OCI-M2 (cell line): ENCODE data around the gene TLCD3A.
A peak's percentile ranks its signal among the peaks of the same experiment; 100 is the strongest.
"Not testable (repeated sequence)": the region's sequence is repeated elsewhere in the genome, so short reads cannot be mapped to it uniquely, and the experiment has no call there.

ENCODE experiments used
- DNase-seq: peaks from one replicate; lab custom pipeline; 2025; ENCODE audit not compliant: unreplicated experiment; lab: John Stamatoyannopoulos, UW

TLCD3A gene

DNA sequence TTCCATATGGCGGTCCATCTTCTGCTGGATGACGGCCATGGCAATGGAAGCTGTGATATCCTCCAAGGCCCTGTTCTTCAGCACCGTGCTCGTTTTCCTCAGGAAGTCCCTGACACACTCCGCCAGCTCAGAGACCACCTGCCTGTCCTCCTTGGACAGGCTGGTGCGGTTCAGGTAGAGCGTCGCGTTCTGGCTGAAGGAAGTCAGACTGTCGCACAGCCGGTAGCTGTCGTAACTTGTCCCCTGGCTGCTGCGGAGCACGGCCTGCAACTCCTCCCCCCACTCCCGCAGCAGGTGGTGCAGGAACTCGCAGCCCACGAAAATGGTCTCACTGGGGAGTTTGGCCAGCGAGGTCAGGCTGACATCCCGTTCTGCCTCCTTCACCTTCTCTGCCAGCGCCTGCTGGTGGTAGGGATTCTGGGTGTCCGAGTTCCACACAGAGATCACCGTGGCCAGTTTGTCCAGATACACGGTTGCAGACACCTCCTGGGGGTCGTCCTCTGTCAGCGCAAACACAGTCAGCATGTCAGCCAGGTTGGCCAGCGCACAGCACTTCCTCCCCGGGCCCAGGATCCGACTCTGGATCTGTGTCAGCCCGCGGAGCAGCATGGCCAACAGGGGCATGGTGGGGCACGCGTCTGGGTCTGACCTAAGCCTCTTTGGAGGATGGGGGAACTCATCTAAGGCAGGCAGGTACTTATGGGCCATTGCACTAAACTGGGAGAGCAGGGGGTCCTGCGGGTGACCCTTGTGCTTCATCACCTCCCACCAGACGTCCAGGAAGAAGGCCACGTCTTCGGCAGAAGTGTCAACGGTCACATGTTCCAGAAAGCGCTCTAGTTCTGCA, 14.6 kb downstream of the TLCD3A start:
- no peak for DNase-seq

DNA sequence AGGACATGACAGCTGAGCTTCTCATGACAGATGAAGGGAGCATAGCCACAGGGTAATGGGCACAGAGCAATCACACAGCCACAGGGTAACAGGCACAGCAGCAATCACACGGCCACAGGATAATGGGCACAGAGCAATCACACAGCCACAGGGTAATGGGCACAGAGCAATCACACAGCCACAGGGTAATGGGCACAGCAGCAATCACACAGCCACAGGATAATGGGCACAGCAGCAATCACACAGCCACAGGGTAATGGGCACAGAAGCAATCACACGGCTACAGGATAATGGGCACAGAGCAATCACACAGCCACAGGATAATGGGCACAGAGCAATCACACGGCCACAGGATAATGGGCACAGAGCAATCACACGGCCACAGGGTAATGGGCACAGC, 16.2 kb downstream of the TLCD3A start:
- DNase-seq: not testable (repeated sequence)

DNA sequence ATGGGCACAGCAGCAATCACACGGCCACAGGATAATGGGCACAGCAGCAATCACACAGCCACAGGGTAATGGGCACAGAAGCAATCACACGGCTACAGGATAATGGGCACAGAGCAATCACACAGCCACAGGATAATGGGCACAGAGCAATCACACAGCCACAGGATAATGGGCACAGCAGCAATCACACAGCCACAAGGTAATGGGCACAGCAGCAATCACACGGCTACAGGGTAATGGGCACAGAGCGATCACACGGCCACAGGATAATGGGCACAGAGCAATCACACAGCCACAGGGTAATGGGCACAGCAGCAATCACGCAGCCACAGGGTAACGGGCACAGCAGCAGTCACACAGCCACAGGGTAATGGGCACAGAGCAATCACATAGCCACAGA, 17.0 kb downstream of the TLCD3A start:
- DNase-seq: not testable (repeated sequence)

DNA sequence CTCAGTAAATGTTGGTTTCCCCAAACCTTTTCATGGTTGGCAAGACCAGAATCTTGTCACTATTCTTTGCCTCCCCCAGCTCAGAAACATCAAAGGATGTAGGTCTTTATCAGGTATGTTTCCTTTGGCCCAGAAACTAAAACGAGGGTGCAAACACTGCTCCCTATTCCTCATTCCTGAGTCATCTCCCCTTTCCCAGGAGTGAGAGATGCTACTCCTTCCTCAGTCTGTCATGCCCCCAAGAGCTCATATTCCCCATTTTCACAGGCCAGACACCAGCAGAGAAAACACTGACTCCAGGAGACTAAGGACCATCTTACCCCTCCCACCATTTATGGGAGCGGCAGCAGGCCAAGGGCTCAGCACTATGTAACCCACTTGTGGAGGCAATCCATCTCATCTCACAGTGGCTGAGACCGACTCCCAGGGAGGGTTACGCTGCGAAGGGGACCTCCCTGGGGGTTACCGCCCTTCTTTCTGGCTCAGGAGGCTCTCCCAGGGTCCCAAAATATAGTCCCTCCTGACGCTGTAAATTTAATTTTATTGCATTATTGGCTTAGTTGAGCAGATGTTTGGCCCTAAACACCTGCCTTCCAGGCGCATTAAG, 18.1 kb downstream of the TLCD3A start:
- no peak for DNase-seq

DNA sequence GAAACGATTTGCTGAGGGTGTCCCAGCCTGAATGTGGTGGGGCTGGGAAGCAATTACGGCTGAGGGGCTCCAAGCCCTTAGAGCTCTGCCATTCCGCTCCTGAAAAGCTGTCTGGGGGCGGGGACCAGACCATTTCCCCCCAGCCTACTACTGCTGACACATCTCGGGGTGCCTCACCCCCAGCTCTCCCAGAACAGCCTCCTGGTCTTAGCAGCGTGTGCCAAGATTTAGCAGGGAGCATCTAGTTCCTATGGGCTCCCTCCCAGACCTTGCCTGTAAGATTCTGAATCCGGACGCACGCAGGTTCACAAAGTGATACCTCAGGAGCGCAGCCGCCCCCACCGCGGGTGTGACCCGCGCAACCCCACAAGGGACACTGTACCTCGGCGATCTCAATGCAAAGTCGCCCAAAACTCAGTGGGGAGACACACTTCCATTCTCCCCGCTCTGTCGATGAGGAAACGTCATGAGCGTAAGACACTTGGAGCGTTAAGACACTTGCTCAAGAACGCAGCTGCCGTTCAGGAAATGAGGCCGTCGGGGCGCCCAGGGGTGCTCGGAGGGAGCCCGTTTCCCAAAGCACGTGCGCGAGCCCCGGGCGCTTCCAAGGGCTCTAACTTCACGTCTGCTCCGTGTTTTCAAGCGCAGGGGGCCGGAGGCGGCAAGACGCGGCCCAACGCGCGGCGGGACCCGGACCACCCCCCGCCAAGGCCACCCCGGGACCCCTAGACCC, 19.0 kb downstream of the TLCD3A start:
- DNase-seq: no peak

DNA sequence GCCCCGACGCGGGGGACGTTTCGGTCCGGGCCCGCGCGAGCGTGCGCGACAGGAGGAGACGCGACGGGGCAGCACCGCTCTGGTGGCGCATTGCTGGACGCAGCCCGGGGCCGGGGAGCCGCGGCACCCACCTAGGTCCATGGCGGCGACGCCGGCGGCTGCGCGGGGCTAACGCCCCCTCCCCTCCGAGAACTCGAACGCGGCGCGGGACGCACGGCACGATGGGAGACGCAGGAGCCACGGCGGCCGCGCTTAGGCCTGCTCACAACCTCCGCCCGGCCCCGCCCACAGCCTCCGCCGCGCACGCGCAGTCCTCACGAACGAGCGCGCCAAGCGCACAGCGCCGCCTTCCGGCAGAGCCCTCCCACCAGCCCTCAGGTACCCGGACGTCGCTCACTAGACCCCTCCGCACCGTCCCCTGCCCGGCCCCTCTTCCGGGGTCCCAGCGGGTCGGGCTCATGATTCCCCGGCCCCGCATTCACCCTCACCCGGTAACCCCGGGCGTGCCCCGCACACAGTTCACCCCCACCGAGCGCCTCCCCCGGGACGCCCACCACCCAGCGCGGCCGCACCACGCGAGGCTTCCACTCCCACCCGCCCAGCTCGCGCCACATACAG, 19.7 kb downstream of the TLCD3A start, which contains the start of gene GEMIN4:
Gene GEMIN4, minus strand, starts transcription at position 263 of the 618 bp plus-strand sequence. Its CDS starts 122 bp downstream, at position 141.
- DNase-seq: peak; percentile 52

DNA sequence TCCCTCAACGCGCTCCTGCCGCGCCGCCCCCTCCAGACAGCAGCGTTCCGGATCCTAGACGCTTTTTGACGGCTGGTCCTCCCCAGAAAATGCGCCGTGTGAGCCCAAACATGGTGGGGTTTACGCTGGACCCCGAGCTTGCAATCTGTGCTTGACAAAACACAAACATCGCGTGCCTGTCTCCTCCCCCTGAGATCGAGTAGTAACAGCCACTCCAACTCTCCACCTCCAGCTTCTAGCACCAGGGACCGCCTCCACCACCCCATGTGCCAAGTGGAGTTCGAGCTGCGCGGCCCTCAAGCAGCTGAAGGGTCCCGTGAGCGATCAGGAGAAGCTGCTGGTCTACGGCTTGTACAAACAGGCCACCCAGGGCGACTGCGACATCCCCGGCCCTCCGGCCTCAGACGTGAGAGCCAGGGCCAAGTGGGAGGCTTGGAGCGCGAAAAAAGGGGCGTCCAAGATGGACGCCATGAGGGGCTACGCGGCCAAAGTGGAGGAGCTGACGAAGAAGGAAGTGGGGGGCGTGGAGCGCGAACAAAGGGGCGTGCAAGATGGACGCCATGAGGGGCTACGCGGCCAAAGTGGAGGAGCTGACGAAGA, 20.3 kb downstream of the TLCD3A start:
- DNase-seq: no peak

DNA sequence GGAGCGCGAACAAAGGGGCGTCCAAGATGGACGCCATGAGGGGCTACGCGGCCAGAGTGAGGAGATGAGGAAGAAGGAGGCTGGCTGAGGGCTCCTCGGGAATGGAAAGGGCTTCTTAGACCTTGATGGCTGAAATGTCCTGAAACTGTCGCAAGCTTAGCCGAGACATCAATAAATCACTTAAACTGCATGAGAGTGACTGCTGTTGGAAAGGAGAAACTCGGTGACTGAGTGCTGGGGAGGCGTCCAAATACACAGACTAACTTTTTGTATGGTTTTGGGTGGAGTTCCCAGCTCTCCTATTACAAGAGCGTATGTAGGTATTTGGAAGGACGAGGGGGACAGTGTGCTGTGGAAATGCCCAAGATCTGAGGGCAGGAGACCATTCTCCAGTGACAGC, 21.0 kb downstream of the TLCD3A start:
- DNase-seq: no peak

DNA sequence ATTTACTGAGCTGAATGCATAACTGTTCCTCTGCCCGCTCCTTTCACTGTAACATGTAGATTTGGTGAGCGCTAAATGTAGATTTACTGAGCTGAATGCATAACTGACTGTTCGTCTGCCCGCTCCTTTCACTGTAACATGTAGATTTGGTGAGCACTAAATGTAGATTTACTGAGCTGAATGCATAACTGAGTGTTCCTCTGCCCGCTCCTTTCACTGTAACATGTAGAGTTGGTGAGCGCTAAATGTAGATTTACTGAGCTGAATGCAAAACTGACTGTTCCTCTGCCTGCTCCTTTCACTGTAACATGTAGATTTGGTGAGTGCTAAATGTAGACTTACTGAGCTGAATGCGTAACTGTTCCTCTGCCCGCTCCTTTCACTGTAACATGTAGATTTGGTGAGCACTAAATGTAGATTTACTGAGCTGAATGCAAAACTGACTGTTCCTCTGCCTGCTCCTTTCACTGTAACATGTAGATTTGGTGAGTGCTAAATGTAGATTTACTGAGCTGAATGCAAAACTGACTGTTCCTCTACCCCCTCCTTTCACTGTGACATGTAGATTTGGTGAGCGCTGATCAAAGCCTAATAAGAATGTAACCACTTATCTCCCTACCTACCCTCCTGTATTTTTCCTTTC, 23.0 kb downstream of the TLCD3A start:
- not testable (repeated sequence) for DNase-seq

DNA sequence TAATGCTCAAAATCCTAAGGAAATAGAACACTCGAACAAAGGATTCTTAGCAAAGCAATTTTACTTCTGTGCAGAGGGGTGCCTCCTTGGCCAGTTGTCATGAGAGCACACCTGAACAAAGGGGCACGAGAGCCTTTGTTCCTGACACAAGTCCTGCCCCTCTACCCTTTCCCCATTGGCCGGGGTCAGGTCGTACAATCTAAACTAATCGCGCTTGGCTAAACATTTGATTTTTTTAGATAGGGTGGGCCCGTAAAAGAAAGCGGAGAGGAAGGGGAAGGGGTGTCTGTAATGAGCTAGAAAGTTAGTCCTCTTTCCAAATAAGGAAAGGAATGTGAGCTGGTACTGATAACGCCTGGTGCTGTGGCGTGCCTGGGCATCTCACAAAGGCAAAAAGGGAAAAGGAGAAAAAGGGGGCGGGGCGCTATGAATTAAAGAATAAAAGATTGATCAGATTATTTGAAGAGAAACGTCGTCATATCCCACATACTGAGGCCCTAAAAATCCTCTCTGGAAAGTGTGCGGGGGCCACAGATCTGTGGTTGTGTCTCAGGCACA, 23.7 kb downstream of the TLCD3A start:
- DNase-seq: not testable (repeated sequence)

DNA sequence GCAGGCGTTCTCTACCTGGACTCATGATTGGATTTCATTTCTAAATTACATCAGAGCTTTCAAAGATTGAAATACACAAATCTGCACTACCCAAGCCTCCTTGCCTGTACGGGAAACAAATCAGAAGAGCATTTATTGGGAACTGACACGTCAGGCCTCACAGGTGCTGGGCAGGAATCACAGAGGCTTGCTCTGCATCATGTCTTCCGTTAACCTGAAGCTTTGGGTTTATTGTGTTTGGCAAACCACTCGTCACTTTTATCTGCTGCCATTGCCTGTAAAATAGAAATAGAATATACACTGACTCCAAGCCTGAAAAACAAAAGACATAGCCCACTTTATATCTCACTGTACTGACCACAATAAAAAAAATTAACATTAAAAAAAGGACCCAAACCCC, 27.6 kb downstream of the TLCD3A start:
- DNase-seq: no peak

DNA sequence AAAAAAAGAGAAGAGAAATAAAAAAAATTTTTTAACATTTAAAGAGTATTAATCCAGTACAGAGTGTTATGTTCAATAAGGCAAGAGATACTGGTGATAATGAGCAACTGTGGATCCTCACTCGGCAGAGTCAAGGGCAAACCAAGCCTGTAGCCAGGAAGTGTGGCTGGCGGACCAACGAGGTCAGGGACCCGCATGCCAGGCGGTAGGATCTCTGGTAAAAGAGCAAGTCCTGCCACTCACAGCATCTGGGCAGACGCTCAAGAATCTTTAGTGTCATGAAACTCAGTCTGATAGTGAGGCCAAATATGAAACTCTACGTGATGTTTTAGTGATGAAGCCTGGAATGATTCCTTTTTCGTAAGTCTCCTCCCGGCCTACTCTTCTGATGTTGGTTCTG, 28.0 kb downstream of the TLCD3A start:
- no peak for DNase-seq

DNA sequence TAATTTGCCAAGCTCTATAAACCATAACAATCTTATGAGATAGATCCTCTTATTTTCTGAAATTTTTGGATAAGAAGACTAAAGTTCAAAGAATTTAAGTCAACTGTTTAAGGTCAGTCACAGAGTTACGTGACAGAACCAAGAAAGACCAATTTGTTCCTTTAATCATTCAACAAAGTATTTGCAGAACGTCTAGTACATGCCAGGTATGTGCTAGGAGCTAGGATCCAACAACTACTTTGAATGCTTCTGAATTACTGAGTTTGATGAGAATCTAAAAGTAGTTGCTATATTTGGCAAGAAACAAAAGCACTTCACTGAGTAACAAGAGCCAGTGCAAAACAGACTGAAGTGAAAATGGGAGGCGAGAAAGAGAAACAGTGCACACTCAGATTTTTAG, 34.7 kb downstream of the TLCD3A start:
- DNase-seq: no peak

DNA sequence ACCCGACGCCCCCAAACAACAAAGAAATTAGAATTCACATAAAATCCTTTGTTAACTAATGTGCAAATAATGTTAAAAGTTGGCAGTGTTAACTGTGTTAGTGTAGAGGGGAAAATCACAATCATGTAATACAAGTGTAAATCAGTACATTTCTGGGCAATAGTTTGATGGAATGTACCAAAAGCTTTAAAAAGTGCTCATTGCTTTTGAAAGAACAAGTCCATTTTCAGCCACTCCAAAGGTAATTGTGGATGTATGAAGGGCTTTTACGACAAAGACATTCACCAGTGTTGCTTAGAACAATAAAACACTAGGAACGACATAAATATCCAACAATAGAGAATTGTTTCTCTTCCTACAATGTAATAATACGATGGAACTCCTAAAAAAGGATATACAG, 40.6 kb downstream of the TLCD3A start:
- no peak for DNase-seq

DNA sequence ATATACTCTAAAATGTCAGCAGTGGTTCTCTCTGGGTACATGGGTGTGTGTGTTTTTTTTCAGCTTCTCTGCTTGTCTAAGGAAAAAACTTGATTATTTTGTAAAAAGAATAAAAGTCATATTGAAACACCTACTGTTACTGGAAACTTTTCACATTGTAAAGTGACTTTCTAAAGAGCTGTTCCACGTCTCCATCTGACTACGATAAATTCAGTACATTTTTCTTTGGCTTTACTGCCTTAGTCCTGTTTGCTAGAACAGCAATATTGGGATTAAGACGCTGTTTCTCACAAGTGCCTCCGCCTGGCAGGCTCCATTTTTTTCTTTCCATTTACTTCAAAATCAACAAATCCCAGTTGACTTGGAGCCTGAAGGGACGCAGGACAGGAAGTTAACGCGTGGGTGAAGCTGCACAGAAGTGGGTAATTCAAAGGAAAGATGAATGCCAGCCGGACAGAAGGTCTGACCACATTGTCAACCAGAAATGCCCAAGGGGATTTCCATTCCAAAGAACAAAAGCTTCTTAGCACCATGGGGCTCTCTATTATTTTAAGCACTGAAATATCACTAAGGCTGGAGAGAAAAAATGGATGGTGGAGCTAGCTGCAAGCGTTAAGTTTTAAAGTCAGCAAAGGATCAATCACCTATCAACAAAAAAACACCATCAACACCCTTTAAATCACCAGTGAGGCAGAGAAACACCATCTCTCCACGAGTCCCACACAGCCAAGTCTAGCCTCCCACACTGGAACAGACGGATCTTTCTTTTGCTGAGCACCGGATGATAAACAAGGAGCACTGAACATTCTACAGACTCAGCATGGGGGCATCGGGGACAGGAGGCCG, 41.3 kb downstream of the TLCD3A start:
- no peak for DNase-seq

DNA sequence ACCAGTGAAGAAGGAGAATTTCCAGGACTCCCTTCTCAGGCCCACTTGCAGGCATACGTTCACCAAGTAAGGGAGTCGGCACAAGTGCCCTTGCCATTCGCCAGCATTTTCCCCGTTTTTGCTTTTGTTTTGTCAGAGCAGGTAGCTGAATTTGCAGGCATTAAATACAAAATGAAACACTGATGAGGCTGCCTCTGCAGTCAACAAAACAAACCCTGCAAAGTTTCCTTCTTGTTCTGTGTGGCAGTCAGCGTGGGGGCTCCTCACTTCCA, 41.9 kb downstream of the TLCD3A start:
- no peak for DNase-seq

DNA sequence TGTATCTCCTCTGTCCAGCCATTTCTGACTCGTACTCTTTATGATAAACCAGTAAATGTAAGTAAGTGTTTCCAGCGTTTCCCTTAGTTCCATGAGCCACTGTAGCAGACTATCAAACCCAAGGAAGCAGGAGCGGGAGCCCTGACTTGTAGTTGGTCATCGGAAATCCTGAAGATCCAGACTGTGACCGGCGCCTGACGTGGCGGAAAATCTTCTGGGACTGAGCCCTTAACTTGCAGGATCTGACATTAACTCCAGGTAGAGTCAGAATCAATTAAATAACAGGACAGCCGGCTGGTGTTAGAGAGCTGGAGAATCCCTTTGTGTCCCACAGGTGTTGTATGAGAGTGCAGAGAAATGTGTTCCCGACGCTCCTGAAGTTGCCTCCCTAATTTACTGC, 45.7 kb downstream of the TLCD3A start:
- DNase-seq: no peak

DNA sequence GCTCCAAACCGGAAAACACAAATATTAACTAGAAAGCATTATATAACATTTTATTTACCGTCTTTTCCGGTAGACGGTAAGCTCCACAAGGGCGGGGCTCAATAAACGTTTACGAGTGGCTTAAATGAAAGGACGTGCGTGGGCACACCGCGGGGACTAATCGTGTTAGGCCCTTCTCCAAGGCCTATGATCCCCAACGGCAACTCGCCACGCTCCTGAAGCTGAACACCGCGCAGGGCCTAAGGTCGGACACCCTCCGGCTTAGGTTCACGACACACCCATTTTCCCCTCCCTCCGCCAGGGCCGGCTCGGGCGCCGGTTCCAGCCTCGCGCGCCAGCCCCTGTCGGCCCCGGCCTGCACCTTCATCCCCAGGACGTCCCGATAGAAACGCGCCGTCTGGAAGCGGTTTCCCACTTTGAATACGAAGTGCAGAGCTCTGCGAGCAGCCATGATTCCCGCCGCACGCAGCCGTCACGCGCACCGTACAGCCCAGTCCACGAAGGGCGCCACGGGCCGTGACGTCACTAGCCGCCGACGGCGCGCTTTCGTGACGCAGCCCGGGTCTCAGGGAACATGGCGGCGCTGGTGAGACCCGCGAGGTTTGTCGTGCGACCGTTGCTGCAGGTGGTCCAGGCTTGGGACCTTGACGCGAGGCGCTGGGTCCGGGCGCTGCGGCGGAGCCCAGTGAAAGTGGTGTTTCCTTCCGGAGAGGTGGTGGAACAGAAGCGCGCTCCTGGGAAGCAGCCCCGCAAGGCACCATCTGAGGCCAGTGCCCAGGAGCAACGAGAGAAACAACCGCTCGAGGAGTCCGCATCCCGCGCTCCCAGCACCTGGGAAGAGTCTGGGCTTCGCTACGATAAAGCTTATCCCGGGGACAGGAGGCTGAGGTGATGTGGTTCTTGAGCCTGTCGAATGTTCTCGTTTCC, 49.7 kb downstream of the TLCD3A start, which contains the start of the genes GLOD4 and MRM3:
Gene GLOD4, minus strand, starts transcription at position 476 of the 927 bp plus-strand sequence. Its CDS starts 25 bp downstream, at position 451.
Gene MRM3, plus strand, starts transcription at position 549 of the 927 bp plus-strand sequence. Its CDS starts 26 bp downstream, at position 575.
- DNase-seq: peak; percentile 35
